Parathyroid adenoma (tissue), 2 donors: ENCODE measurements around the gene CRNN.

Source experiments
- H2AFZ ChIP-seq: fragments of 300-600 bp; sonication (generic); one replicate; pipeline ENCODE4 v1.7.0; 2017; ENCODE audit warnings: antibody characterized with exemption, mild to moderate bottlenecking
- H3K27ac ChIP-seq: fragments of 300-600 bp; sonication (generic); one replicate; pipeline ENCODE4 v1.7.0; 2017
- H3K27me3 ChIP-seq: fragments of 300-600 bp; sonication (generic); one replicate; pipeline ENCODE4 v1.7.0; 2017; ENCODE audit warnings: low read length; ENCODE audit not compliant: control insufficient read depth, insufficient read depth
- H3K36me3 ChIP-seq: fragments of 300-600 bp; sonication (generic); one replicate; pipeline ENCODE4 v1.7.0; 2017; ENCODE audit warnings: low read length; ENCODE audit not compliant: control insufficient read depth, insufficient read depth
- H3K4me1 ChIP-seq: fragments of 300-600 bp; sonication (generic); one replicate; pipeline ENCODE4 v1.7.0; 2017; ENCODE audit warnings: control low read depth
- H3K4me2 ChIP-seq: fragments of 300-600 bp; sonication (generic); one replicate; pipeline ENCODE4 v1.7.0; 2017; ENCODE audit warnings: low read length
- H3K4me3 ChIP-seq: fragments of 300-600 bp; sonication (generic); one replicate; pipeline ENCODE4 v1.7.0; 2017; ENCODE audit warnings: low read depth, low read length
- H3K79me2 ChIP-seq: fragments of 300-600 bp; sonication (generic); one replicate; pipeline ENCODE4 v1.7.0; 2017; ENCODE audit warnings: control low read depth
- H3K9ac ChIP-seq: fragments of 300-600 bp; sonication (generic); one replicate; pipeline ENCODE4 v1.7.0; 2017; ENCODE audit warnings: mild to moderate bottlenecking
- H3K9me3 ChIP-seq: fragments of 300-600 bp; sonication (generic); one replicate; pipeline ENCODE4 v1.7.0; 2017; ENCODE audit warnings: low read length; ENCODE audit not compliant: control insufficient read depth
- CTCF ChIP-seq: fragments of 300-600 bp; sonication (generic); IDR thresholded peaks from one replicate; pipeline ENCODE4 v1.7.0; 2017; ENCODE audit warnings: antibody characterized with exemption, mild to moderate bottlenecking
- donor health status: primary hyperparathyroidism.

Gene CRNN

GRCh38 chr1:152444045-152444444 is 30.0 kb upstream of the CRNN start:
- Histone ChIP-seq H3K27ac (no peak overlapping the region), H3K27me3 (no peaks in the 10 kb centered on the region), H3K79me2 (no peaks in the 10 kb centered on the region), H3K4me1 (no peaks in the 10 kb centered on the region), H3K36me3 (no peaks in the 10 kb centered on the region), H3K9ac (no peak overlapping the region), H3K9me3 (no peaks in the 10 kb centered on the region), H3K4me3 (no peak overlapping the region), H3K4me2 (no peak overlapping the region), H2AFZ (no peak overlapping the region)
- TF ChIP-seq CTCF, result no peak

- TF ChIP-seq CTCF, result no peak
- Histone ChIP-seq H3K4me1 (no peaks in the 10 kb centered on the region), H3K4me3 (no peak overlapping the region), H3K36me3 (no peaks in the 10 kb centered on the region), H3K9ac (no peak overlapping the region), H3K9me3 (no peaks in the 10 kb centered on the region), H3K4me2 (no peak overlapping the region), H2AFZ (no peak overlapping the region), H3K79me2 (no peaks in the 10 kb centered on the region), H3K27me3 (no peaks in the 10 kb centered on the region), H3K27ac (no peak overlapping the region)
Observed at GRCh38 chr1:152442765-152443164, 28.7 kb upstream of the CRNN start.

- H3K27ac ChIP-seq, result no peak overlapping the region
- TF ChIP-seq CTCF, result no peak
Observed at GRCh38 chr1:152442301-152442700, 28.2 kb upstream of the CRNN start.

GRCh38 chr1:152441756-152442155 is 27.7 kb upstream of the CRNN start:
- H3K9me3 ChIP-seq, result no peaks in the 10 kb centered on the region
- H3K4me3 ChIP-seq, result no peak overlapping the region
- no peaks in the 10 kb centered on the region for H3K4me1 ChIP-seq
- no peaks in the 10 kb centered on the region for H3K27me3 ChIP-seq
- H3K4me2 ChIP-seq, result no peak overlapping the region
- no peak for TF ChIP-seq CTCF
- H2AFZ ChIP-seq, result no peak overlapping the region
- no peak overlapping the region for H3K27ac ChIP-seq
- no peaks in the 10 kb centered on the region for H3K36me3 ChIP-seq
- no peak overlapping the region for H3K9ac ChIP-seq
- H3K79me2 ChIP-seq, result no peaks in the 10 kb centered on the region

More at GRCh38 chr1:152442301-152442700, 28.2 kb upstream of the CRNN start:
- no peaks in the 10 kb centered on the region for H3K36me3 ChIP-seq
- H3K4me2 ChIP-seq, result no peak overlapping the region
- H3K4me1 ChIP-seq, result no peaks in the 10 kb centered on the region
- no peak overlapping the region for H2AFZ ChIP-seq
- no peaks in the 10 kb centered on the region for H3K27me3 ChIP-seq
- H3K4me3 ChIP-seq, result no peak overlapping the region
- H3K9me3 ChIP-seq, result no peaks in the 10 kb centered on the region
- H3K79me2 ChIP-seq, result no peaks in the 10 kb centered on the region
- no peak overlapping the region for H3K9ac ChIP-seq

- Histone ChIP-seq H2AFZ (peak overlapping the region; percentile 79), H3K79me2 (no peaks in the 10 kb centered on the region), H3K9ac (no peak overlapping the region), H3K4me1 (no peaks in the 10 kb centered on the region), H3K9me3 (no peaks in the 10 kb centered on the region), H3K36me3 (no peaks in the 10 kb centered on the region), H3K4me2 (no peak overlapping the region), H3K27ac (no peak overlapping the region), H3K27me3 (no peaks in the 10 kb centered on the region), H3K4me3 (no peak overlapping the region)
- TF ChIP-seq CTCF, result peak; percentile 69
Observed at GRCh38 chr1:152440635-152441471, 26.8 kb upstream of the CRNN start.
